Activated B cell treated with CpG ODN at 0.5 μM for 24 hours (primary cell): ENCODE measurements around the gene RET. TPM values are rescaled to one million over a fixed set of nuclear protein-coding genes. Genes with fewer than 3 reads are reported as not detected.

Experiments used
- ATAC-seq: fragments of 200-7000 bp; cut with Tn5 transposase; one replicate; pipeline ENCODE4 v1.10.0; 2021; ENCODE audit warnings: low read depth, mild to moderate bottlenecking, moderate library complexity
- CTCF ChIA-PET: fragments of 350-600 bp; sonication (Branson Sonifier 250); formaldehyde crosslinking; loops from one replicate; lab custom pipeline; 2021; ENCODE audit warnings: antibody characterized with exemption; lab: Charles Lee
- POLR2A ChIA-PET: fragments of 350-600 bp; sonication (Branson Sonifier 250); formaldehyde crosslinking; loops from one replicate; lab custom pipeline; 2021; ENCODE audit warnings: antibody characterized with exemption; lab: Charles Lee
- DNase-seq: peaks from one replicate; pipeline ENCODE4 v3.0.0; 2022
- H3K27ac Mint-ChIP-seq: one replicate; pipeline ENCODE4 v1.8.0; 2020; ENCODE audit warnings: mixed read lengths
- H3K27me3 Mint-ChIP-seq: one replicate; pipeline ENCODE4 v1.8.0; 2021; ENCODE audit warnings: mixed read lengths
- H3K36me3 Mint-ChIP-seq: one replicate; pipeline ENCODE4 v1.8.0; 2021; ENCODE audit warnings: low read depth, mixed read lengths
- H3K4me1 Mint-ChIP-seq: one replicate; pipeline ENCODE4 v1.8.0; 2021; ENCODE audit warnings: mixed read lengths
- H3K4me3 Mint-ChIP-seq: one replicate; pipeline ENCODE4 v1.8.0; 2020; ENCODE audit warnings: mild to moderate bottlenecking, mixed read lengths
- H3K9me3 Mint-ChIP-seq: one replicate; pipeline ENCODE4 v1.8.0; 2020; ENCODE audit warnings: mixed read lengths
- intact Hi-C: fragments of 100-400 bp; cut with micrococcal nuclease; formaldehyde crosslinking; loops from one replicate; pipeline ENCODE4 v1.15.1; 2024
- total RNA-seq: library from RNA; stranded (reverse); gene quantifications from 2 replicates; pipeline ENCODE4 v1.2.3, GENCODE V29; 2022
- TF ChIP-seq, protein P1 (sequence below): fragments of 200-600 bp; IDR thresholded peaks from one replicate; pipeline ENCODE4 v1.8.0; 2022; ENCODE audit warnings: antibody characterized with exemption, mild to moderate bottlenecking

The RET gene
- total RNA-seq, 1 donor from 2014 or later, result not detected

DNA sequence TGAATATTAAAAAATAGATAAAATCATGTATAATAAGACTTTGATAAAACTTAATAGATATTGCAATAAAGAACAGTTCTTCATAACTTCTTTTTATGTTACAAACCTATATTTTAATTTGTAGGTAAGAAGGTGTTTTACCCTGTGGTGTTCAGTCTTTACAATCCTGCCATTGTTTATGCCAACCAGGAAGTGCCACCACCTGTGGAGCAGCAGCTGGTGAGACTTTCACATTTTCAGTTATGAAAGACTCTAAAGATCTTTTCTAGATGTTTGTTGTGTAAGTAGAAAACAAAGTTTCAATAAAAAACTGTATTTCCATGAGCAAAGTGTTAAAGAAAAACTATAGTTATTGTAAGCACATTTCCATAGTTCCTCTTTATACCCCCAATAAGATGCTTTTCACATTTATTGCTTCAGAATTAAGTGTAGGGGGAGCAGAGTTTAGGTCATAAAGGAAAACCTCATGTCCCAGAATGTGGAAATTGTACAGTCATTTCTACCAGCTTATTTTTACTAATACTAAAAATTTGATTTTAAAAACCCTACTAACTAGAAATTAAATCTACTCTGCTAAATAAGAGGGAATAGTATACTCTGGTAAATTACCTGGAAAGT lies 90.1 kb downstream of the RET start:
- Mint-ChIP-seq H3K9me3 (no peaks in the 10 kb centered on the region), H3K36me3 (peaks cover 68% of the 10 kb centered on the region), H3K27ac (no peak overlapping the region), H3K4me1 (no peaks in the 10 kb centered on the region), H3K4me3 (no peak overlapping the region), H3K27me3 (no peaks in the 10 kb centered on the region)
- TF ChIP-seq, protein P1, sequence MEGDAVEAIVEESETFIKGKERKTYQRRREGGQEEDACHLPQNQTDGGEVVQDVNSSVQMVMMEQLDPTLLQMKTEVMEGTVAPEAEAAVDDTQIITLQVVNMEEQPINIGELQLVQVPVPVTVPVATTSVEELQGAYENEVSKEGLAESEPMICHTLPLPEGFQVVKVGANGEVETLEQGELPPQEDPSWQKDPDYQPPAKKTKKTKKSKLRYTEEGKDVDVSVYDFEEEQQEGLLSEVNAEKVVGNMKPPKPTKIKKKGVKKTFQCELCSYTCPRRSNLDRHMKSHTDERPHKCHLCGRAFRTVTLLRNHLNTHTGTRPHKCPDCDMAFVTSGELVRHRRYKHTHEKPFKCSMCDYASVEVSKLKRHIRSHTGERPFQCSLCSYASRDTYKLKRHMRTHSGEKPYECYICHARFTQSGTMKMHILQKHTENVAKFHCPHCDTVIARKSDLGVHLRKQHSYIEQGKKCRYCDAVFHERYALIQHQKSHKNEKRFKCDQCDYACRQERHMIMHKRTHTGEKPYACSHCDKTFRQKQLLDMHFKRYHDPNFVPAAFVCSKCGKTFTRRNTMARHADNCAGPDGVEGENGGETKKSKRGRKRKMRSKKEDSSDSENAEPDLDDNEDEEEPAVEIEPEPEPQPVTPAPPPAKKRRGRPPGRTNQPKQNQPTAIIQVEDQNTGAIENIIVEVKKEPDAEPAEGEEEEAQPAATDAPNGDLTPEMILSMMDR, result no peak
- CTCF ChIA-PET, result no interaction called here
- POLR2A ChIA-PET, result no interaction called here
- intact Hi-C loops, result no loop called here
- ATAC-seq (no peak), DNase-seq (no peak)

DNA sequence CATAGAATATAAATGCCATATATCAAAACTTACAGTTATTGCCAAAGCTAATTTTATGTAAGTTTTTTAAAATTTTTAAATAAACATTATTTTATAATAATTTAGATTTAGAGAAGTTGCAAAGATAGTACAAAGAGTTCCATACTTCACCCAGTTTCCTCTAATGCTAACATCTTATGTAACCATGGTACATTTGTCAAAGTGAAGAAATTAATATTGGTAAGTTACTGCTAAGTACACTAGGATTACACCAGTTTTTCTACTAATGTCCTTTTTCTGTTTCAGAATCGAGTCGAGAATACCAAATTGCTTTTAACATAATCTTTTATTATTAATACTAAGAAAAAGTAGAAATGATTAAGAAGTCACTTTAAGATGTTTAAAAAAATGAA lies 90.6 kb downstream of the RET start:
- H3K9me3 Mint-ChIP-seq, result no peaks in the 10 kb centered on the region
- H3K27me3 Mint-ChIP-seq, result no peaks in the 10 kb centered on the region
- ChIA-PET POLR2A (no interaction called here), CTCF (no interaction called here)
- peaks cover 68% of the 10 kb centered on the region for H3K36me3 Mint-ChIP-seq
- TF ChIP-seq, protein P1, result no peak
- H3K4me1 Mint-ChIP-seq, result no peaks in the 10 kb centered on the region
- ATAC-seq (no peak), DNase-seq (no peak)
- H3K27ac Mint-ChIP-seq, result no peak overlapping the region
- no peak overlapping the region for H3K4me3 Mint-ChIP-seq
- intact Hi-C loops, result no loop called here

DNA sequence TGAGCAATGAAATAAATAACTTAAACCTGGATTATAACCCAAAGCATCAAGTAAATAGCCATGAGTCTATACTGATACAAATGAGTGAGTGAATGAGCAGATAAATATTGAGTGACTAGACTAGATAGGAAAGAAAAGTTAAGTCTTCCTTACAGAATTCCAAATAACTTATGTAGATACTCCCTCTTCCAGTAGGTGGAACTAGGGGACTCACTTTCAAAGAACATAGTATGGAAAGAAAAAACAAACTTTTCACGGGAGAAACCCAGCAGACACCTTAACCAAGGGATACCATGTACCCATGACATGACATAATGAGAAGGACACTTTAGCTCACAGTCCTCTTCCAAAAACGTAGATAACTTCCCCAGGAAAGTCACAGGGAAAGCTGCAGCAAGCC lies 93.6 kb downstream of the RET start:
- DNase-seq, result no peak
- H3K4me1 Mint-ChIP-seq, result no peaks in the 10 kb centered on the region
- no peak overlapping the region for H3K4me3 Mint-ChIP-seq
- TF ChIP-seq, protein P1, result no peak
- intact Hi-C loops, result no loop called here
- ChIA-PET POLR2A (interaction anchor here (0.6 kb wide), 1 partner anchor 31 kb away, joined by 3 read pairs; no protein-coding TSS in a partner anchor), CTCF (interaction anchor here (0.7 kb wide), 1 partner anchor 129 kb away, joined by 4 read pairs; no protein-coding TSS in a partner anchor)
- H3K9me3 Mint-ChIP-seq, result no peaks in the 10 kb centered on the region
- peaks cover 64% of the 10 kb centered on the region for H3K36me3 Mint-ChIP-seq
- no peak overlapping the region for H3K27ac Mint-ChIP-seq
- ATAC-seq, result no peak
- no peaks in the 10 kb centered on the region for H3K27me3 Mint-ChIP-seq

DNA sequence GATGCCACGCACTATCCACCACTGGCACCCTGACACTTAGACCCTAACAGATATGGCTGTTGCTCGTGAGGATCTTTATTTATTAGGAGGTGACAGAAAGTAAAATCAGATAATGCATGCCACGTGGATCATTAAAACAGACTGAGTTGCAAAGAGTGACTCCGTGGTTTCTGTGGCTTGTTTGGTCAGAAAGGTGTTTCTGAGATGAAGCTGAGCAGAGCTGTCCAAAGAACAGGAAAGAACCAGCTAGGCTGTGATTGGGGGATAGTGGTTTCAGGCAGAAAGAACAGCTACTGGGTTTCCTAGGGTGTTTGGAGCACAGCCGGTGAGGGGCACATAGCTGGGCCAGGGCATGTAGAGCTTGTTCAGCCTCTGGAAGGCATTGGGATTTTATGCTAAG lies 95.8 kb downstream of the RET start:
- Mint-ChIP-seq H3K4me1 (no peaks in the 10 kb centered on the region), H3K9me3 (peaks cover 3% of the 10 kb centered on the region), H3K27me3 (no peaks in the 10 kb centered on the region), H3K36me3 (peaks cover 76% of the 10 kb centered on the region), H3K27ac (no peak overlapping the region), H3K4me3 (no peak overlapping the region)
- POLR2A ChIA-PET, result no interaction called here
- CTCF ChIA-PET, result no interaction called here
- no peak for DNase-seq
- no peak for ATAC-seq
- intact Hi-C loops, result no loop called here
- TF ChIP-seq, protein P1, result no peak

DNA sequence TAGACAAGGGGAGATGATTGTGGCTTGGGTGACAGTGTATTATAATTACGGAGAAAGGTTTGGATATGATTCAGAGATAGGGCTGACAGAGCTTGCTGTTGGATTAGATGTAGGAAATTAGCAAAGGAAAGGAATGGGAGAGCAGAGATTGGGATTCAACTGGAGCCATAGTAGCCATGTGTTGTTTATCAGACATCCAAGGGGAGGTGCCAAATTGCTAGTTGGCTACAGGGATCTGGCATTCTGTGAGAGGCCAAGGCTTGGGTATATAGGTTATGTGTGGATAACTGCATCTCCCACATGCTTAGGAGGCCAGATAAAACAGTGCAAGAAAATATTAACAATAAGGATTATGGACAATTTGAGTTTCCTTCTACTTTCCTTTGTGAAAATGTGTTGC lies 96.3 kb downstream of the RET start:
- TF ChIP-seq, protein P1, result no peak
- Mint-ChIP-seq H3K9me3 (peaks cover 3% of the 10 kb centered on the region), H3K27me3 (no peaks in the 10 kb centered on the region), H3K36me3 (peaks cover 80% of the 10 kb centered on the region), H3K27ac (no peak overlapping the region), H3K4me1 (no peaks in the 10 kb centered on the region), H3K4me3 (no peak overlapping the region)
- POLR2A ChIA-PET, result no interaction called here
- CTCF ChIA-PET, result no interaction called here
- no peak for ATAC-seq
- intact Hi-C loops, result no loop called here
- DNase-seq, result no peak
